K562 (cell line): ENCODE measurements around the gene RAD21L1. TPM values are rescaled to one million over a fixed set of nuclear protein-coding genes. Genes with fewer than 3 reads are reported as not detected.

Experiments
- FOXP1 ChIP-seq: sonication (generic); formaldehyde crosslinking; IDR thresholded peaks from 2 replicates; pipeline ENCODE4 v1.8.0; 2022; ENCODE audit warnings: mild to moderate bottlenecking, missing genetic modification reagents
- FUS ChIP-seq: fragments of 200-400 bp; formaldehyde crosslinking; optimal IDR thresholded peaks from 2 replicates; pipeline ENCODE3; 2017; ENCODE audit warnings: low read depth, low read length
- HDAC3 ChIP-seq: fragments of 450-650 bp; IDR thresholded peaks from 2 replicates; pipeline ENCODE4 v1.6.1; 2018; ENCODE audit warnings: borderline replicate concordance, mild to moderate bottlenecking, moderate library complexity; ENCODE audit not compliant: partially characterized antibody
- KAT2B ChIP-seq: IDR thresholded peaks from one replicate; pipeline ENCODE4 v1.6.1; 2012; ENCODE audit warnings: low read depth, mild to moderate bottlenecking, control low read depth, inconsistent platforms, low read length, moderate library complexity
- RFX1 ChIP-seq: fragments of 450-650 bp; IDR thresholded peaks from 2 replicates; pipeline ENCODE4 v1.6.1; 2016; ENCODE audit warnings: mild to moderate bottlenecking, moderate library complexity
- ZNF318 ChIP-seq, 2 experiments: fragments of 450-650 bp; IDR thresholded peaks; 2 replicates each; pipeline ENCODE4 v1.6.1; 2016; ENCODE audit warnings: mild to moderate bottlenecking in 2 of 2, borderline replicate concordance in 1 of 2, low read depth in 1 of 2, moderate library complexity in 1 of 2
- polyA plus RNA-seq, 8 experiments: library from polyadenylated mRNA; depleted of rRNA in 4 of 8; stranded (reverse) in 5 of 8; unstranded in 3 of 8; fragments of >200 nt; fragmentation: Nextera tagmentation in 2 of 8; fragmentation: Illumina TruSeq in 1 of 8; extraction: Ambion mirVana in 2 of 8; extraction: Trizol in 1 of 8; gene quantifications; 2 replicates each; pipeline versions ENCODE4 v1.2.1 to v1.2.3, GENCODE V29; 2011 to 2014; ENCODE audit warnings: inconsistent platforms in 1 of 8, missing spikeins in 1 of 8
- total RNA-seq, 7 experiments: library from RNA; depleted of rRNA in 6 of 7; stranded (reverse); fragments of >200 nt in 6 of 7; fragmentation: Illumina TruSeq in 2 of 7; extraction: Trizol in 2 of 7; gene quantifications; 2 replicates each; pipeline versions ENCODE4 v1.2.1 to v1.2.3, GENCODE V29; 2011 to 2021; ENCODE audit warnings: low replicate concordance in 1 of 7
- TF ChIP-seq, protein P1 (sequence below): fragments of 200-800 bp; sonication (Bioruptor generic); IDR thresholded peaks from 2 replicates; pipeline ENCODE4 v1.6.1; 2017; ENCODE audit warnings: missing genetic modification characterization, missing compliant biosample characterization

The RAD21L1 gene
- total and polyA plus RNA-seq, 9 of the 15 experiments (the other 6 are each of a cell fraction or from before 2014, with no cell fraction given), result 0.17 to 1.7 (median 0.45) TPM; not detected in 1

GRCh38 chr20:1198751-1199150, 27.1 kb upstream of the RAD21L1 start (continued):
- TF ChIP-seq FOXP1 (no peak), KAT2B (no peak), ZNF318 (IDR thresholded peaks at IDR 0.05; ENCODE audit: borderline replicate concordance in 1 of 2, low read depth in 1 of 2) (no peak), HDAC3 (no peak), RFX1 (no peak), FUS (no peak)
- TF ChIP-seq, protein P1, sequence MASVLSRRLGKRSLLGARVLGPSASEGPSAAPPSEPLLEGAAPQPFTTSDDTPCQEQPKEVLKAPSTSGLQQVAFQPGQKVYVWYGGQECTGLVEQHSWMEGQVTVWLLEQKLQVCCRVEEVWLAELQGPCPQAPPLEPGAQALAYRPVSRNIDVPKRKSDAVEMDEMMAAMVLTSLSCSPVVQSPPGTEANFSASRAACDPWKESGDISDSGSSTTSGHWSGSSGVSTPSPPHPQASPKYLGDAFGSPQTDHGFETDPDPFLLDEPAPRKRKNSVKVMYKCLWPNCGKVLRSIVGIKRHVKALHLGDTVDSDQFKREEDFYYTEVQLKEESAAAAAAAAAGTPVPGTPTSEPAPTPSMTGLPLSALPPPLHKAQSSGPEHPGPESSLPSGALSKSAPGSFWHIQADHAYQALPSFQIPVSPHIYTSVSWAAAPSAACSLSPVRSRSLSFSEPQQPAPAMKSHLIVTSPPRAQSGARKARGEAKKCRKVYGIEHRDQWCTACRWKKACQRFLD (CRISPR knock-in tag), result no peak
